Gastrocnemius medialis (tissue), 4 donors: ENCODE data around the gene TAF1D.

ENCODE experiments used
- CTCF ChIP-seq, 5 experiments: fragments of 450-650 bp in 3 of 5; fragments of 200-600 bp in 2 of 5; sonication (generic) in 2 of 5; IDR thresholded peaks in 4 of 5; conservative IDR thresholded peaks in 1 of 5; 1 replicate in 4 of 5; 2 replicates in 1 of 5; pipeline ENCODE4 v1.5.1; 2016 to 2019; ENCODE audit warnings: antibody characterized with exemption in 5 of 5, mild to moderate bottlenecking in 3 of 5, moderate library complexity in 3 of 5
- POLR2A ChIP-seq, 2 donors: fragments of 450-650 bp; IDR thresholded peaks; one replicate each; pipeline ENCODE4 v1.6.1; 2017; ENCODE audit warnings: antibody characterized with exemption in 2 of 2, mild to moderate bottlenecking in 2 of 2, moderate library complexity in 2 of 2

GRCh38 chr11:93715797-93716396 lies 25.4 kb downstream of the TAF1D start:
- no peak for TF ChIP-seq CTCF (IDR thresholded peaks at IDR 0.05 in 4 of 5, conservative IDR thresholded peaks at IDR 0.05 in 1 of 5)
- no peak for TF ChIP-seq POLR2A (IDR thresholded peaks at IDR 0.05)
